ENCODE data around the gene GPR137B.
"Not testable (repeated sequence)": the region's sequence is repeated elsewhere in the genome, so short reads cannot be mapped to it uniquely, and the experiment has no call there.

The GPR137B gene

GRCh38 chr1:236159704-236160539 is 17.6 kb downstream of the GPR137B start:
- Histone ChIP-seq H3K36me3 (ENCODE audit: control insufficient read depth, insufficient read depth, low read length) (no peaks in the 10 kb centered on the region), H3K4me1 (ENCODE audit: control insufficient read depth, insufficient read depth, low read length) (peaks cover 20% of the 10 kb centered on the region), H3K9ac (ENCODE audit: low read length) (no peak overlapping the region), H3K27me3 (ENCODE audit: control insufficient read depth, insufficient read depth, low read length) (no peaks in the 10 kb centered on the region), H3K4me3 (ENCODE audit: low read length) (no peak overlapping the region), H3K9me3 (ENCODE audit: control insufficient read depth, low read length) (no peaks in the 10 kb centered on the region)

- Histone ChIP-seq H3K9ac (ENCODE audit: low read length) (no peak overlapping the region), H3K9me3 (ENCODE audit: control insufficient read depth, low read length) (no peaks in the 10 kb centered on the region), H3K4me3 (ENCODE audit: low read length) (no peak overlapping the region), H3K4me1 (ENCODE audit: control insufficient read depth, insufficient read depth, low read length) (peaks cover 20% of the 10 kb centered on the region), H3K27me3 (ENCODE audit: control insufficient read depth, insufficient read depth, low read length) (no peaks in the 10 kb centered on the region), H3K36me3 (ENCODE audit: control insufficient read depth, insufficient read depth, low read length) (no peaks in the 10 kb centered on the region)
Measured at GRCh38 chr1:236160540-236161127, 18.3 kb downstream of the GPR137B start.

GRCh38 chr1:236161230-236161629 is 18.9 kb downstream of the GPR137B start:
- H3K9me3 ChIP-seq (ENCODE audit: control insufficient read depth, low read length) = no peaks in the 10 kb centered on the region
- H3K4me1 ChIP-seq (ENCODE audit: control insufficient read depth, insufficient read depth, low read length) = peaks cover 20% of the 10 kb centered on the region
- no peaks in the 10 kb centered on the region for H3K27me3 ChIP-seq (ENCODE audit: control insufficient read depth, insufficient read depth, low read length)
- H3K9ac ChIP-seq (ENCODE audit: low read length) = no peak overlapping the region
- no peaks in the 10 kb centered on the region for H3K36me3 ChIP-seq (ENCODE audit: control insufficient read depth, insufficient read depth, low read length)
- no peak overlapping the region for H3K4me3 ChIP-seq (ENCODE audit: low read length)

- H3K4me3 ChIP-seq (ENCODE audit: low read length); H3K27me3 ChIP-seq (ENCODE audit: control insufficient read depth, insufficient read depth, low read length); H3K9me3 ChIP-seq (ENCODE audit: control insufficient read depth, low read length); H3K9ac ChIP-seq (ENCODE audit: low read length); H3K36me3 ChIP-seq (ENCODE audit: control insufficient read depth, insufficient read depth, low read length): not testable (repeated sequence)
- peaks cover 20% of the 10 kb centered on the region for H3K4me1 ChIP-seq (ENCODE audit: control insufficient read depth, insufficient read depth, low read length)
Measured at GRCh38 chr1:236161755-236162154, 19.4 kb downstream of the GPR137B start.

- Histone ChIP-seq H3K9ac (ENCODE audit: low read length) (no peak overlapping the region), H3K36me3 (ENCODE audit: control insufficient read depth, insufficient read depth, low read length) (no peaks in the 10 kb centered on the region), H3K4me1 (ENCODE audit: control insufficient read depth, insufficient read depth, low read length) (peaks cover 20% of the 10 kb centered on the region), H3K9me3 (ENCODE audit: control insufficient read depth, low read length) (no peaks in the 10 kb centered on the region), H3K27me3 (ENCODE audit: control insufficient read depth, insufficient read depth, low read length) (no peaks in the 10 kb centered on the region), H3K4me3 (ENCODE audit: low read length) (peak overlapping the region; percentile 12)
Measured at GRCh38 chr1:236163463-236164153, 21.3 kb downstream of the GPR137B start.

- no peaks in the 10 kb centered on the region for H3K9me3 ChIP-seq (ENCODE audit: control insufficient read depth, low read length)
- H3K27me3 ChIP-seq (ENCODE audit: control insufficient read depth, insufficient read depth, low read length) = no peaks in the 10 kb centered on the region
- no peak overlapping the region for H3K4me3 ChIP-seq (ENCODE audit: low read length)
- H3K4me1 ChIP-seq (ENCODE audit: control insufficient read depth, insufficient read depth, low read length) = peaks cover 20% of the 10 kb centered on the region
- H3K36me3 ChIP-seq (ENCODE audit: control insufficient read depth, insufficient read depth, low read length) = no peaks in the 10 kb centered on the region
- no peak overlapping the region for H3K9ac ChIP-seq (ENCODE audit: low read length)
Measured at GRCh38 chr1:236164273-236164672, 21.9 kb downstream of the GPR137B start.

- Histone ChIP-seq H3K36me3 (ENCODE audit: control insufficient read depth, insufficient read depth, low read length) (no peaks in the 10 kb centered on the region), H3K27me3 (ENCODE audit: control insufficient read depth, insufficient read depth, low read length) (no peaks in the 10 kb centered on the region), H3K9ac (ENCODE audit: low read length) (no peak overlapping the region), H3K9me3 (ENCODE audit: control insufficient read depth, low read length) (no peaks in the 10 kb centered on the region), H3K4me1 (ENCODE audit: control insufficient read depth, insufficient read depth, low read length) (peaks cover 16% of the 10 kb centered on the region), H3K4me3 (ENCODE audit: low read length) (no peak overlapping the region)
Measured at GRCh38 chr1:236165238-236165981, 23.1 kb downstream of the GPR137B start.

- Histone ChIP-seq H3K9me3 (ENCODE audit: control insufficient read depth, low read length) (no peaks in the 10 kb centered on the region), H3K4me1 (ENCODE audit: control insufficient read depth, insufficient read depth, low read length) (peaks cover 16% of the 10 kb centered on the region), H3K36me3 (ENCODE audit: control insufficient read depth, insufficient read depth, low read length) (no peaks in the 10 kb centered on the region), H3K27me3 (ENCODE audit: control insufficient read depth, insufficient read depth, low read length) (no peaks in the 10 kb centered on the region), H3K9ac (ENCODE audit: low read length) (no peak overlapping the region), H3K4me3 (ENCODE audit: low read length) (no peak overlapping the region)
Measured at GRCh38 chr1:236166041-236166440, 23.7 kb downstream of the GPR137B start.

GRCh38 chr1:236167154-236167553 is 24.8 kb downstream of the GPR137B start:
- Histone ChIP-seq H3K27me3 (ENCODE audit: control insufficient read depth, insufficient read depth, low read length) (no peaks in the 10 kb centered on the region), H3K4me3 (ENCODE audit: low read length) (no peak overlapping the region), H3K36me3 (ENCODE audit: control insufficient read depth, insufficient read depth, low read length) (no peaks in the 10 kb centered on the region), H3K4me1 (ENCODE audit: control insufficient read depth, insufficient read depth, low read length) (peaks cover 16% of the 10 kb centered on the region), H3K9me3 (ENCODE audit: control insufficient read depth, low read length) (no peaks in the 10 kb centered on the region), H3K9ac (ENCODE audit: low read length) (no peak overlapping the region)

- Histone ChIP-seq H3K27me3 (ENCODE audit: control insufficient read depth, insufficient read depth, low read length) (no peaks in the 10 kb centered on the region), H3K36me3 (ENCODE audit: control insufficient read depth, insufficient read depth, low read length) (no peaks in the 10 kb centered on the region), H3K4me3 (ENCODE audit: low read length) (no peak overlapping the region), H3K9ac (ENCODE audit: low read length) (no peak overlapping the region), H3K9me3 (ENCODE audit: control insufficient read depth, low read length) (no peaks in the 10 kb centered on the region), H3K4me1 (ENCODE audit: control insufficient read depth, insufficient read depth, low read length) (peaks cover 13% of the 10 kb centered on the region)
Measured at GRCh38 chr1:236167578-236167977, 25.2 kb downstream of the GPR137B start.

- no peak overlapping the region for H3K4me3 ChIP-seq (ENCODE audit: low read length)
- no peaks in the 10 kb centered on the region for H3K9me3 ChIP-seq (ENCODE audit: control insufficient read depth, low read length)
- peaks cover 6% of the 10 kb centered on the region for H3K4me1 ChIP-seq (ENCODE audit: control insufficient read depth, insufficient read depth, low read length)
- no peaks in the 10 kb centered on the region for H3K36me3 ChIP-seq (ENCODE audit: control insufficient read depth, insufficient read depth, low read length)
- no peaks in the 10 kb centered on the region for H3K27me3 ChIP-seq (ENCODE audit: control insufficient read depth, insufficient read depth, low read length)
- no peak overlapping the region for H3K9ac ChIP-seq (ENCODE audit: low read length)
Measured at GRCh38 chr1:236168716-236169429, 26.5 kb downstream of the GPR137B start.

Measured in mucosa of stomach (tissue), 1 donor.